Sigmoid colon (tissue), 7 donors: Measurements from ENCODE around the gene LGALS1. TPM values are rescaled to one million over a fixed set of nuclear protein-coding genes. Genes with fewer than 3 reads are reported as not detected.

Source experiments
- DNase-seq: peaks from one replicate; pipeline ENCODE4 v3.0.0-alpha.2; 2019
- H3K27ac ChIP-seq, 4 donors: fragments of 200-600 bp; sonication (generic); one replicate each; pipeline ENCODE4 v1.5.1; 2016 to 2019; ENCODE audit warnings: mild to moderate bottlenecking in 1 of 4
- H3K27me3 ChIP-seq, 3 donors: fragments of 200-600 bp; sonication (generic); one replicate each; pipeline ENCODE4 v1.5.1; 2019; ENCODE audit warnings: mild to moderate bottlenecking in 1 of 3
- H3K36me3 ChIP-seq, 4 donors: fragments of 200-600 bp; sonication (generic); one replicate each; pipeline ENCODE4 v1.5.1; 2016 to 2019
- H3K4me1 ChIP-seq, 4 donors: fragments of 200-600 bp; sonication (generic); one replicate each; pipeline ENCODE4 v1.5.1; 2017 to 2019
- H3K4me3 ChIP-seq, 4 donors: fragments of 200-600 bp; sonication (generic); one replicate each; pipeline ENCODE4 v1.5.1; 2017 to 2019; ENCODE audit warnings: mild to moderate bottlenecking in 2 of 4, moderate library complexity in 1 of 4
- H3K9me3 ChIP-seq, 4 donors: fragments of 200-600 bp in 3 of 4; sonication (generic) in 3 of 4; one replicate each; pipeline versions ENCODE4 v1.5.1 to v1.6.1; 2013 to 2019
- EP300 ChIP-seq, 4 donors: sonication (generic); formaldehyde crosslinking; IDR thresholded peaks; one replicate each; pipeline ENCODE4 v1.6.1; 2017; ENCODE audit warnings: antibody characterized with exemption in 4 of 4
- POLR2A ChIP-seq, 2 donors: fragments of 450-650 bp; IDR thresholded peaks; one replicate each; pipeline ENCODE4 v1.6.1; 2016; ENCODE audit warnings: antibody characterized with exemption in 2 of 2, mild to moderate bottlenecking in 2 of 2, moderate library complexity in 2 of 2
- POLR2AphosphoS5 ChIP-seq, 4 donors: sonication (generic); formaldehyde crosslinking; IDR thresholded peaks; one replicate each; pipeline ENCODE4 v1.6.1; 2017; ENCODE audit warnings: antibody characterized with exemption in 4 of 4
- WGBS, 2 donors: extraction: QIAGEN DNeasy Blood & Tissue Kit; methylation state at CpG; one replicate each; pipeline ENCODE4 v1.1.7; 2013; 5-methylcytosine and 5-hydroxymethylcytosine counted together
- intact Hi-C: fragments of 100-400 bp; cut with DNase I; formaldehyde crosslinking; loops from one replicate; pipeline ENCODE4 v1.15.1; 2023
- polyA plus RNA-seq, 3 donors: library from polyadenylated mRNA; stranded (reverse); fragments of 200-250 nt; gene quantifications; one replicate each; pipeline ENCODE4 v1.2.3, GENCODE V29; 2013
- total RNA-seq, 4 donors: library from RNA; depleted of rRNA; stranded (reverse); fragments of >200 nt; gene quantifications; one replicate each; pipeline ENCODE4 v1.1.0, GENCODE V29; 2016
- TF ChIP-seq, protein P1 (sequence below), 4 experiments: fragments of 450-650 bp in 3 of 4; fragments of 200-600 bp in 1 of 4; IDR thresholded peaks; one replicate each; pipeline ENCODE4 v1.5.1; 2016 to 2019; ENCODE audit warnings: antibody characterized with exemption in 4 of 4, mild to moderate bottlenecking in 3 of 4, moderate library complexity in 2 of 4
- donor health status: healthy with polysubstance abuse.
- donor health status: Bipolar disorder and iron deficiency.
- donor health status: healthy.

LGALS1 gene
- total and polyA plus RNA-seq, 7 donors, result 373 to 2,925 (median 911) TPM

DNA sequence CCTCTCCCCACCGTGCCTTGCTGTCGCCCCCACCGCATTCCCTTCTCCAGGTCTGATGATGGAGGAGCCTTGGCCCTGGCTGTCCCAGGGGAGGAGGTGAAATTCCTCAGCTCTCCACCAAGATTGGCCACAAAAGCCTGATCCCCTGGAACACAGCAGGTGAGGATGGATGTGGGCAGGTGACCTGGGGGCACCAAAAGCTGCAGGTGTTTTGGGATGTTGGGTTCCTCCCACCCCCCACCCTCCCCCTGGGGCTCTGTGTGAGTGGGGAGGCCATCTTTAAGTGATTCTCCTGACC lies 22.1 kb downstream of the LGALS1 start:
- TF ChIP-seq POLR2A (IDR thresholded peaks at IDR 0.05) (no peak), POLR2AphosphoS5 (IDR thresholded peaks at IDR 0.05) (no peak), EP300 (IDR thresholded peaks at IDR 0.05) (no peak)
- TF ChIP-seq, protein P1, sequence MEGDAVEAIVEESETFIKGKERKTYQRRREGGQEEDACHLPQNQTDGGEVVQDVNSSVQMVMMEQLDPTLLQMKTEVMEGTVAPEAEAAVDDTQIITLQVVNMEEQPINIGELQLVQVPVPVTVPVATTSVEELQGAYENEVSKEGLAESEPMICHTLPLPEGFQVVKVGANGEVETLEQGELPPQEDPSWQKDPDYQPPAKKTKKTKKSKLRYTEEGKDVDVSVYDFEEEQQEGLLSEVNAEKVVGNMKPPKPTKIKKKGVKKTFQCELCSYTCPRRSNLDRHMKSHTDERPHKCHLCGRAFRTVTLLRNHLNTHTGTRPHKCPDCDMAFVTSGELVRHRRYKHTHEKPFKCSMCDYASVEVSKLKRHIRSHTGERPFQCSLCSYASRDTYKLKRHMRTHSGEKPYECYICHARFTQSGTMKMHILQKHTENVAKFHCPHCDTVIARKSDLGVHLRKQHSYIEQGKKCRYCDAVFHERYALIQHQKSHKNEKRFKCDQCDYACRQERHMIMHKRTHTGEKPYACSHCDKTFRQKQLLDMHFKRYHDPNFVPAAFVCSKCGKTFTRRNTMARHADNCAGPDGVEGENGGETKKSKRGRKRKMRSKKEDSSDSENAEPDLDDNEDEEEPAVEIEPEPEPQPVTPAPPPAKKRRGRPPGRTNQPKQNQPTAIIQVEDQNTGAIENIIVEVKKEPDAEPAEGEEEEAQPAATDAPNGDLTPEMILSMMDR (IDR thresholded peaks at IDR 0.05), result no peak
- WGBS, 2 donors, result 53 to 56% methylated on average over 3 of the region's 3 CpGs
- H3K36me3 ChIP-seq, result peaks cover 4 to 19% (median 10%) of the 10 kb centered on the region in 4 donors
- H3K4me1 ChIP-seq, result peaks cover 0 to 19% (median 13%) of the 10 kb centered on the region in 4 donors
- H3K9me3 ChIP-seq, result no peaks in the 10 kb centered on the region
- intact Hi-C loops, result no loop called here
- no peak overlapping the region for H3K4me3 ChIP-seq
- no peaks in the 10 kb centered on the region for H3K27me3 ChIP-seq
- peak overlapping the region; percentile 8 to 65 (median 46) for H3K27ac ChIP-seq
- DNase-seq, result no peak

DNA sequence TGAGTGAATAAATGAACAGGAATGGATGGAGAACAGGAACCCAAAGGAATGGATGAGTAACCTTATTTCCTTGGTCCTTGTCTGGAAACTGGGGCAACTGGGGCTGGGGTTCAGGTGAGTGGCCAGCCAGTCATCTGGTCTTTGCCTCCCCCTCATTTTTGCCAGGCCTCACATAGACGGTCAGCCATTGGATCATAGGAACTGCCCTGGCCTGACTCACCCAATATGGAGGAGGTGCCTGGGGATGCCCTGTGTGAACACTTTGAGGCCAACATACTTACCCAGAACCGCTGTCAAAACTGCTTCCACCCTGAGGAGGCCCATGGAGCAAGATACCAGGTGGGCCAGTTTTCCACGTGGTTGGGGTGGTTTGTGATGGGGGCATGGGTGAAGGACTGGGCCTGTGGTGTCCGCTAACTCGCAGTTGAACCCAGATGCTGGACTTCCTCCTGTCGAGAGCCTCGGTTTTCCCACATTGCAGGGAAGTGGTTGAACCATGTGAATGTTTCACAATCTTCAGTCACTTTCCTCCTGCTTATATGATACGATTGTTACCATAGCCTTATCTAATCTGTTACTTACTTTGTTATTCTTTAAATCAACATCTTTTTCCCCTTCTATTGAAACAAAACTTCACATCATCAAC lies 25.8 kb downstream of the LGALS1 start:
- Histone ChIP-seq H3K27ac (no peak overlapping the region), H3K4me1 (peaks cover 0 to 11% (median 9%) of the 10 kb centered on the region in 4 donors), H3K36me3 (no peaks in the 10 kb centered on the region), H3K4me3 (no peak overlapping the region), H3K27me3 (no peaks in the 10 kb centered on the region), H3K9me3 (no peaks in the 10 kb centered on the region)
- WGBS, 2 donors, result 61 to 63% methylated on average over 8 of the region's 8 CpGs
- TF ChIP-seq POLR2AphosphoS5 (IDR thresholded peaks at IDR 0.05) (no peak), EP300 (IDR thresholded peaks at IDR 0.05) (no peak)
- TF ChIP-seq, protein P1 (IDR thresholded peaks at IDR 0.05), result no peak
- no peak for DNase-seq
- intact Hi-C loops, result no loop called here

DNA sequence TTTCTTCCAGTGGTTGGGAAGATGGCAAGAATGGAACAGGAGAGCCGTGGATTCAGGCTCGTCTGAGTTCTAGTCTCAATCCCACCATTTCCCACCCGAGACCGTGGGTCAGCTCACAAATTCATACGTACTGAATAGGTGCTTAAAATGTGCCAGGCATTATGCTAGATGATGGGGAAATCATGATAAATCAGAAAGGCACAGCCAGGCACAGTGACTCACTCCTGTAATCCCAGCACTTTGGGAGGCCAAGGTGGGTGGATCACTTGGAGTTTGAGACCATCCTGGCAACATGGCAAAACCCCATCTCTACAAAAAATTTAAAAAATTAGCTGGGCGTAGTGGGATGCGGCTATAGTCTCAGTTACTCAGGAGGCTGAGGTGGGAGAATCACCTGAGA lies 28.5 kb downstream of the LGALS1 start:
- no peak for DNase-seq

DNA sequence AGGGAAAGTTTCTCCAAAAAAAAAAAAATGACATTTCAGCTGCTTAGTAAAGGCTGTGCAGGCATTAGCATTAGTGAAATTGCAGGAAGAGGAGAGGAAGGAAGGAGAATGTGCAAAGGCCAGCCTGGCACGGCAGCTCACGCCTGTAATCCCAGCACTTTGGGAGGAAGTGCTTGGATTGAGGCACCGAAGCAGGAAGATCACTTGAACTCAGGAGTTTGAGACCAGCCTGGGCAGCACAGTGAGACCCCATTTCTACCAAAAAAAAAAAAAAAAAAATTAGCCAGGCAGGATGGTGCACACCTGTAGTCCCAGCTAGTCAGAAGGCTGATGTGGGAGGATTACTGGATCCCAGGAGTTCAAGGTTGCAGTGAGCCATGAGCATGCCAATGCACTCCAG lies 29.2 kb downstream of the LGALS1 start:
- no peaks in the 10 kb centered on the region for H3K4me1 ChIP-seq
- intact Hi-C loops, result no loop called here
- no peak overlapping the region for H3K27ac ChIP-seq
- TF ChIP-seq POLR2A (IDR thresholded peaks at IDR 0.05) (no peak), EP300 (IDR thresholded peaks at IDR 0.05) (no peak), POLR2AphosphoS5 (IDR thresholded peaks at IDR 0.05) (no peak)
- TF ChIP-seq, protein P1 (IDR thresholded peaks at IDR 0.05), result no peak
- DNase-seq, result no peak
- no peaks in the 10 kb centered on the region for H3K9me3 ChIP-seq
- no peak overlapping the region for H3K4me3 ChIP-seq
- H3K36me3 ChIP-seq, result no peaks in the 10 kb centered on the region
- 81 to 88% methylated on average over 3 of the region's 3 CpGs for WGBS, 2 donors
- H3K27me3 ChIP-seq, result no peaks in the 10 kb centered on the region

More for the DNA sequence above, 28.5 kb downstream of the LGALS1 start:
- no peaks in the 10 kb centered on the region for H3K9me3 ChIP-seq
- H3K27me3 ChIP-seq, result no peaks in the 10 kb centered on the region
- no peaks in the 10 kb centered on the region for H3K36me3 ChIP-seq
- 82 to 90% methylated on average over 7 of the region's 7 CpGs for WGBS, 2 donors
- no peaks in the 10 kb centered on the region for H3K4me1 ChIP-seq
- intact Hi-C loops, result no loop called here
- no peak overlapping the region for H3K4me3 ChIP-seq
- no peak for TF ChIP-seq POLR2A (IDR thresholded peaks at IDR 0.05)
- TF ChIP-seq, protein P1 (IDR thresholded peaks at IDR 0.05), result no peak
- TF ChIP-seq EP300 (IDR thresholded peaks at IDR 0.05), result no peak
- TF ChIP-seq POLR2AphosphoS5 (IDR thresholded peaks at IDR 0.05), result no peak
- no peak overlapping the region for H3K27ac ChIP-seq

DNA sequence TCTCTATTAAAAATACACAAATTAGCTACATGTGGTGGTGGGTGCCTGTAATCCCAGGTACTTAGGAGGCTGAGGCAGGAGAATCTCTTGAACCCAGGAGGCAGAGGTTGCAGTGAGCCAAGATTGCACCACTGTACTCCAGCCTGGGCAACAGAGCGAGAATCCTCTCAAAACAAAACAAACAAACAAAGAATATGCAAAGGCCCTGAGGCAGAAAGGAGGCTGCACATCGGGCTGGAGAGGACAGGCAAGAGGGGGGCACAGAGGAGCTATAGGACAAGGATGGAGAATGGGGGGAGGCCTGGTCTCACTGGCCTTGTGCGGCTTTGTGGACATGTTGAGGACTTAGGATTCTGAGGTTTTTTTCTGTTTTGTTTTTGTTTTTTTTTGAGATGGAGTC lies 29.8 kb downstream of the LGALS1 start:
- DNase-seq, result no peak
- Histone ChIP-seq H3K36me3 (no peaks in the 10 kb centered on the region), H3K27ac (no peak overlapping the region), H3K4me1 (no peaks in the 10 kb centered on the region), H3K4me3 (no peak overlapping the region), H3K27me3 (no peaks in the 10 kb centered on the region), H3K9me3 (no peaks in the 10 kb centered on the region)
- 96% methylated on average over 3 of the region's 3 CpGs for WGBS, 2 donors
- TF ChIP-seq EP300 (IDR thresholded peaks at IDR 0.05), result no peak
- intact Hi-C loops, result no loop called here
